Endothelial cell (in vitro differentiated cells): ENCODE results near the gene DNAH6. TPM values are rescaled to one million over a fixed set of nuclear protein-coding genes. Genes with fewer than 3 reads are reported as not detected.

Experiments used
- DNase-seq: peaks from one replicate; pipeline ENCODE4 v3.0.0; 2021; ENCODE audit warnings: low spot score
- H3K27ac Mint-ChIP-seq: one replicate; pipeline ENCODE4 v1.8.0; 2021; ENCODE audit warnings: mixed read lengths, inconsistent platforms; ENCODE audit not compliant: unreplicated experiment
- H3K27me3 Mint-ChIP-seq: one replicate; pipeline ENCODE4 v1.8.0; 2021; ENCODE audit warnings: mild to moderate bottlenecking, moderate library complexity, mixed read lengths, inconsistent platforms; ENCODE audit not compliant: unreplicated experiment
- H3K36me3 Mint-ChIP-seq: one replicate; pipeline ENCODE4 v1.8.0; 2021; ENCODE audit warnings: mild to moderate bottlenecking, low read depth, mixed read lengths, inconsistent platforms; ENCODE audit not compliant: unreplicated experiment
- H3K4me1 Mint-ChIP-seq: one replicate; pipeline ENCODE4 v1.8.0; 2021; ENCODE audit warnings: mild to moderate bottlenecking, mixed read lengths, inconsistent platforms; ENCODE audit not compliant: unreplicated experiment
- H3K4me3 Mint-ChIP-seq: one replicate; pipeline ENCODE4 v1.8.0; 2021; ENCODE audit warnings: mild to moderate bottlenecking, mixed read lengths, inconsistent platforms; ENCODE audit not compliant: unreplicated experiment
- H3K9me3 Mint-ChIP-seq: one replicate; pipeline ENCODE4 v1.8.0; 2021; ENCODE audit warnings: mixed read lengths, inconsistent platforms; ENCODE audit not compliant: unreplicated experiment
- total RNA-seq: library from RNA; stranded (reverse); fragmentation: NEBNext Ultra II Directional; extraction: Animal tissue kit (Norgen Biotek cat#: 25700); gene quantifications from one replicate; pipeline ENCODE4 v1.2.1, GENCODE V29; 2021; ENCODE audit not compliant: unreplicated experiment
- TF ChIP-seq, protein P1 (sequence below): fragments of 200-600 bp; sonication (generic); IDR thresholded peaks from one replicate; pipeline ENCODE4 v1.5.0; 2021; ENCODE audit warnings: antibody characterized with exemption; ENCODE audit not compliant: unreplicated experiment

Gene DNAH6
- total RNA-seq, 1 donor from 2014 or later: 7.8 TPM

DNA sequence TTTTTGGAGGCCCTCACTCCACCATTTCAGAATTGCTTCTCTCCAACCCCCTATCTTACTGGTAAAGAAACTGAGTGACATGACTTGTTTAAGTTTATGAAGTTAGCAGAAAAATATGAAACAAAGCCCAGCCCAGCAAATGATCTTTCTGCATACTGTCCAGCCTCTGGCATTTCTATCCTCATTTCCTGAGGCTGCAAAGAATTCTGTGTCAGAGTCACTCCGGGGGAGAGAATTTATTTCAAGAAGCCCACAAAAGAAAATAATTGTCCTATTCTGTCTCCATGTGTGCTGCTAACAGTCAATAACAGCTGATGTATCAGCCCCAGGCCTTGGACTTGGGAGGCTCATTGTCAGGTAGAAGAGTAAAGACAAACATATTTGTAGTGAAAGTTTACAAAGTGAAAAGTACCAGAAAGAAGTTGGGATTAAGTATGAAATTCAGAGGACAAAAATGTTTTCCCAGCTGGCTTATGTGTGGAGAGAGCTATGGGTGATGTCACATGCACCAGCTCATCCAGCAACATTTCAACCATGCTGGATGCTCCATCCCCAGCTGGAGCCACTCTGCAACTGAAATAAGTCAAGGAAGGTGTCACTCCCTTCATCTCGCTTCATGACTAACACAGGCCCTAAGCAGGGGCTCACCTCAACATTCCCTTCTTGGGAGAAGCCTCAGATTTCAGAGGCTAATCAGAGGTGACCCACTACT is 322.3 kb downstream of the DNAH6 start:
- Mint-ChIP-seq H3K4me3 (no peak overlapping the region), H3K36me3 (peaks cover 7% of the 10 kb centered on the region), H3K27ac (no peak overlapping the region), H3K9me3 (no peaks in the 10 kb centered on the region), H3K4me1 (no peaks in the 10 kb centered on the region), H3K27me3 (peaks cover 1% of the 10 kb centered on the region)
- no peak for DNase-seq
- TF ChIP-seq, protein P1, sequence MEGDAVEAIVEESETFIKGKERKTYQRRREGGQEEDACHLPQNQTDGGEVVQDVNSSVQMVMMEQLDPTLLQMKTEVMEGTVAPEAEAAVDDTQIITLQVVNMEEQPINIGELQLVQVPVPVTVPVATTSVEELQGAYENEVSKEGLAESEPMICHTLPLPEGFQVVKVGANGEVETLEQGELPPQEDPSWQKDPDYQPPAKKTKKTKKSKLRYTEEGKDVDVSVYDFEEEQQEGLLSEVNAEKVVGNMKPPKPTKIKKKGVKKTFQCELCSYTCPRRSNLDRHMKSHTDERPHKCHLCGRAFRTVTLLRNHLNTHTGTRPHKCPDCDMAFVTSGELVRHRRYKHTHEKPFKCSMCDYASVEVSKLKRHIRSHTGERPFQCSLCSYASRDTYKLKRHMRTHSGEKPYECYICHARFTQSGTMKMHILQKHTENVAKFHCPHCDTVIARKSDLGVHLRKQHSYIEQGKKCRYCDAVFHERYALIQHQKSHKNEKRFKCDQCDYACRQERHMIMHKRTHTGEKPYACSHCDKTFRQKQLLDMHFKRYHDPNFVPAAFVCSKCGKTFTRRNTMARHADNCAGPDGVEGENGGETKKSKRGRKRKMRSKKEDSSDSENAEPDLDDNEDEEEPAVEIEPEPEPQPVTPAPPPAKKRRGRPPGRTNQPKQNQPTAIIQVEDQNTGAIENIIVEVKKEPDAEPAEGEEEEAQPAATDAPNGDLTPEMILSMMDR: no peak

DNA sequence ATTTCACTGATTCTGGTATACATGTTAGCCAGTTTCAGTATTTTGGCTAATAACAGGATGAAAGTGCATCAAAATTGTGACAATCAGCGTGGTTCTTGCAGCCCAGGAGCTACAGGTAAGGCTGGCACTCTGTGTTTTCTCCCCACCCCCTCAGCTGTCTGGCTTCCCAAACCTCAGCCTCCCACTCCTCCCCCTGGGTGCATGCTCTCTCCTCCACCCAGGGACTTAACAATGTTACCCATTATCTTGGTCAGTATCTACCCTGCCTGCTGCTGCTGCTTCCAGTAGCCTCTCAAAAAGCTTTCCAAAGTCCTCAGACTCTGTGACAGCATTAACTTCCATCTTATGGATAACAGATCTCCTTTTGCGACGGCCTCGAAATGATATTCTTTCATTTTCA is 323.6 kb downstream of the DNAH6 start:
- TF ChIP-seq, protein P1: no peak
- no peak for DNase-seq
- Mint-ChIP-seq H3K27ac (no peak overlapping the region), H3K4me3 (no peak overlapping the region), H3K36me3 (peaks cover 7% of the 10 kb centered on the region), H3K9me3 (no peaks in the 10 kb centered on the region), H3K27me3 (peaks cover 1% of the 10 kb centered on the region), H3K4me1 (no peaks in the 10 kb centered on the region)

DNA sequence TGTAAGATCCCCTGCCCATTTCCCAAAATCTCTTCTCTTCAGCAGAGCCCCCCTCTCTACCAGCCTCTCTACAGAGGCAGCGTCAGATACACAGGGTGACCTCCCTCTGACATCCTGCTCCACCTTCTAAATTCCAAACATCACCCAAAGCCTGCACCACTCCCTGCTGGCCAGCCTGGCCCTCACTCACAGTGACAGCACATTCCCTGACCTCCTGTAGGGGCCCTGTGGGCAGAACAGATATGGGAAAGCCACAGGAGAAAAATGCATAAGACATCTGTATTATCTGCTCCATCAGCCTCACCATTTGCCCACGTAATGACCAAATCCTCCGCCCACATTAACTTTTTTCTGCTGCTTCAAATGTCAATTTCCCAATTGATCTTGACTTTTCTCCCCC is 324.0 kb downstream of the DNAH6 start:
- H3K27me3 Mint-ChIP-seq: peaks cover 1% of the 10 kb centered on the region
- H3K36me3 Mint-ChIP-seq: peaks cover 7% of the 10 kb centered on the region
- no peak for DNase-seq
- no peak overlapping the region for H3K4me3 Mint-ChIP-seq
- H3K4me1 Mint-ChIP-seq: no peaks in the 10 kb centered on the region
- H3K27ac Mint-ChIP-seq: no peak overlapping the region
- H3K9me3 Mint-ChIP-seq: no peaks in the 10 kb centered on the region
- TF ChIP-seq, protein P1: no peak

DNA sequence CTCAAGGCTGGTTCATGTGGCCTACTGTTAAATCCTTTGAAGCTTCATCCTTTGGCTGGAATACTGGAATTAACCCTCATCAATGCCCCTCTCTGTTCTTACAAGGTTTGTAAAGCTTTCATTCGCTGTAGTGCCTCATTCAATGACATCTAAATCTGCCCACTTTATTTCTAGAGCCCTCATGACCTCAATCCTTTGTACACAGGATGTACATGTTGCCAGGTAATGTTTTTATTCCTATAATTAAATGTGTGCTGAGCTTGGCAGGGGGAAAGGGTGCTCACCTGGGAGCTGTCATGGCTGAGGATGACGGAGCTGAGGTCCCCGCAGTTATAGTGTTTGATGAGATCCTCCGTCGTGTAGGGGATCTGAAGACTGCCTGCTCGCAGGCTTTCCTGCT is 325.3 kb downstream of the DNAH6 start:
- Mint-ChIP-seq H3K4me1 (no peaks in the 10 kb centered on the region), H3K27ac (no peak overlapping the region), H3K9me3 (no peaks in the 10 kb centered on the region), H3K4me3 (no peak overlapping the region), H3K36me3 (peaks cover 2% of the 10 kb centered on the region), H3K27me3 (peaks cover 1% of the 10 kb centered on the region)
- no peak for DNase-seq
- TF ChIP-seq, protein P1: no peak

DNA sequence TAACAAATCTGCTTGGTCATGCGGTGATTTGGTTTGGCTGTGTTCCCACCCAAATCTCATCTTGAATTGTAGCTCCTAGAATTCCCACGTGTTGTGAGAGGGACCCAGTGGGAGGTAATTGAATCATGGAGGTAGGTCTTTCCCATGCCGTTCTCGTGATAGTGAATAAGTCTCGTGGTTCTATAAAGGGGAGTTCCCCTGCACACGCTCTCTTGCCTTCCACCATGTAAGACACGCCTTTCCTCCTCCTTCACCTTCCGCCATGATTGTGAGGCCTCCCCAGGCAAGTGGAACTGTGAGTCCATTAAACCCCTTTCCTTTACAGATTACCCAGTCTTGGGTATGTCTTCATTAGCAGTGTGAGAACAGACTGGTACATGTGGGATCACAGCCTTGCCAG is 327.8 kb downstream of the DNAH6 start:
- Mint-ChIP-seq H3K4me3 (no peak overlapping the region), H3K27ac (no peak overlapping the region), H3K27me3 (peaks cover 1% of the 10 kb centered on the region), H3K36me3 (no peaks in the 10 kb centered on the region), H3K4me1 (no peaks in the 10 kb centered on the region), H3K9me3 (no peaks in the 10 kb centered on the region)
- TF ChIP-seq, protein P1: no peak
- no peak for DNase-seq
